NCI-H748 (cell line): ENCODE measurements around the gene CD1D.
A peak's percentile ranks its signal among the peaks of the same experiment; 100 is the strongest.
"Not testable (repeated sequence)": the region's sequence is repeated elsewhere in the genome, so short reads cannot be mapped to it uniquely, and the experiment has no call there.

Experiments
- DNase-seq: peaks from one replicate; lab custom pipeline; 2025; ENCODE audit not compliant: unreplicated experiment; lab: John Stamatoyannopoulos, UW

Gene CD1D

DNA sequence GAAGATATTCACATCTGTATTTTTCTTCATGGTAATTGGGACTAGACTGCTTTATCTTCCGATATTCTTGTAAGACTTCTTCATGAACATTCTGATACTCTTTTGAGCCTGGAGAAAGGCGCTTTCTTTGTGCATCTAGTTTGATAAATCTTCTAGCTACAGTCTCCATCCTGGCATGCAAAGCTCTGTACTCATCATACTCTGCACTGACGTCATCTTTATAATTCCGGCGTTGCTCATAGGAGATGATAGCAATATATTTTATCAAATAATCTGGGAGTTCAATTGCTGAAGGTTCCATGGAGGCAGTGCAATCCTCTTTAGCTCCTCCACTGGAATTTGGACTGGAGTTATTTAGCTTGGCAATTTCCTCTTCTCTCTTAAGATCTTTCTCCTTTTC lies 4.8 kb upstream of the CD1D start:
- not testable (repeated sequence) for DNase-seq

DNA sequence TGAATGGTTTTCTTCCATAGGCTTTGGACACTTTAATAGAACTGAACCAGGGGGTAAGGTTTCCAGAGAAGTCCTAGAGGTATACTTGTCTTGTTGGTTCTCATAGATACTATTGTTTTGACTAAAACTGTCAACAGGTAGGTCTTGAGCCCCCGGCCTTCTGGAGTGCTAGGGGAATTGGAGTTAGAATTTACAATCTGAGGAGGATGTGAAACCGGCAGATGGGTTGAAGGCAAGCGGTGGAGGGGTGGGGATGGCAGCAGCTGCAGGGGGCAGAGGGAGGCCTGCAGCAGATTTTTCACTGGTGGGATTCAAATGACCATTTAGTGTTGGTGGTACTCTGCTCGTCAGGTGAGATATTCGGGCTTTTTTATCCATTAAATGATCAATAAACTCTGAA lies 4.3 kb upstream of the CD1D start:
- DNase-seq: no peak

DNA sequence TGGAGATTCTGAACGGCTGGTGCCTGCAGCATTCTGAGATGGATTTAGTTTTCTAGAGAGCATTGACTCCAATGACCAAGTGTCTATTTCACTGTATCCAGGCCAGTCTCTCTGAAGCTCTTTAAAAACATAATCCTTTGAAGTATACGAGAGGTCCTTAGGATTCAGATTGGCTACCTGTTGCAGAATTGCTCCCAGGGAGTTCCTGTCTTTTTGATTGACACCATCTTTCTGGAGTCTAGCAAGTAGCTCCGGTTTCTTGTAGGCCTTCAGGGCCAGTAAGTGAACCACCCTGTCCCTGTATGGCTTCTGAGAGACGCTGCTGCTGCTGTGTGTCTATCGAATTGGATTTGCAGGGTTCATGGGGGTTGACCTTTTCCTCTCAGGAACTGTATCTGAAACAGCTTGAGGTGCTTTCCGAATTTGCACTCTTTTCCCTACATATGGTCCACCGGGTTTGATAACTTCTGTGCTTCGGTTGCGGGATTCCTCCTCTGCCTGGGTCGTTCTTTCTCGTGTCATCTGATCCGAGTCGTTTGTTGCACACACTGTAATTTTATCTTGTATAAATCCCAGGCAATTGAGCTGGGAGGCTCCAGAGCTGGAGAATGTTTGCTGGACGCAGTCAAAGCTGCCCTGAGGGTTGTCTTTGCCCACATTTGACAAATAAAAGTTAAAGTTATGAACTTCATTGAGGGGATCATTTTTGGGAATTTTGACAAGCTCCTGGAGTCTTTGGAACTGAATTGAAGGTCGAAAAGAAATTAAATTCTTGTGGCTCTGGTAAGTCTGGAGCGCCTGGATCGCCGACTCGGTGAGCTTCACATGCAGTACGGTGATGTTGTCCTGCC lies 3.6 kb upstream of the CD1D start:
- DNase-seq: not testable (repeated sequence)

- DNase-seq: peak; percentile 11
Observed at GRCh38 chr1:158177700-158178450, 2.8 kb upstream of the CD1D start.

DNA sequence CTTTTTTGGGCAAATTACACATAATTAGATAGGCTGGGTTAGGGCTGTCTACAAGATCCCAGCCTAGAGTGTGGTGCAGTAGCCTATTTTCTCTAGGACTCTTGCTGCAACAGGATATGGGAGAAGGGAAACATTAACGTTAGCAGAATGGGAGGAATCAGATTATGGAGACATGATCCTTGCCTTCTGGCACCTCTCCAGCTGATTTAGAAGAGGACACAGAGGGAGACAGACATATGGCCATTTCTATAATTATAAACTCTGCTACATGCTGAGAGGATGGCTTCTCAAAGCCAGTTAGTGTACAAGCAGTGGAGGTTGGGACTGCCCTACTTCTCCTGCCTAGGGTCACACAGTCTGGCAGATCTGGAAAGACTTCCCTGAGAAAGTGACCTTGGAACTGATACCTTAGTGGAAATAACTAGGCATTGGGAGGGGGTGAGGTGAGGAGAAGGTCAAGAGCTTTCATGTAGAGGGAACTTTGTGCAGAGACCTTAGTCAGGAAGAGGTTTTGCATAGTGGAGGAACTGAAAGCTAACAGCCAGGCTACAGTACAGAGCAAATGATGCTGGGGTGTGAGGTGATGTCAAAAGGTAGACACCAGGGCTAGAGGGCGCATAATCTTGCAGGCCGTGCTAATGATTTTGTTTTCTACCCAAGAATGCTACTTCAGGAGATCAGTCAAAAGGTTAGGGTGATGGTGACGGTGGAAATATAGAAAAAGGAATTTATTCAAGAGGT lies 1.2 kb upstream of the CD1D start:
- DNase-seq: no peak

GRCh38 chr1:158181577-158181922 lies 855 bp downstream of the CD1D start:
- DNase-seq: no peak

DNA sequence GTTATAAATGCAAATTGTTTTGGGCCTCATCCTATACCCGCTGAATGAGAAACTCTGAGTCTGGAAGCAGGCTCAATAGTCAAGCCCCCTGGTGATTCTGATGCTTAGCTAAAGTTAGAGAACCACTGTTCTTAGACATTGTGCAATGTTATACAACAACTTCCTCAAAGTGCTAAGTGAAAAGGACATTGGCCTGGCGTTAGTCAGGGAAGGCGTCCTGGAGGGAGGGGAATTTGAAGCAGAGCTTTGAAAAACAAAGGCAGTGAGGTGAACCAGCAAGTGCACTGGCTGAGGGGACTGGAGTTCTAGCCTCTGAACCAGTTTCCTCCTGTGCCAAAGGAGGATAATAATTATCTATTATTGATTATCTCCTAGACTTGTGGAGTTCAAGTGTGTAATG lies 5.1 kb downstream of the CD1D start:
- no peak for DNase-seq

DNA sequence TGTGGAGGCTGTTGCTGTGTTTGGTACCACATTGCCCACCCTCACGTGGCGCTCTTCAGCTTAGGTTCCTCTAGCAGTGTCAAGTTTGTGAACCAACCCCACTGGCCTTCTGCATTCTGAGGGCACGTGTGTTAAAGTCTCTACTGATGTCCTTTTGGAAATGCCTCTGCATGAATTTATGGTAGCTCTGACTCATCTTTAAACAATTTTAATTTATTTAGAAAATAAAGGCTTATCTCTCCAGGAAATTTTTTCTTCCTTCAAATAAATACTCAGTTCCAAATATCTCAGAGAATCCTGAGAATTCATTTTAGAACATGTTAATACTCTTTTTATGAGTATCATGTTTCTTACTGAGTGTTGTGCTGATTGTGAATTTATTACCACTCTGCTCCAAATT lies 5.5 kb downstream of the CD1D start:
- DNase-seq: no peak

- no peak for DNase-seq
Observed at GRCh38 chr1:158188611-158189010, 7.9 kb downstream of the CD1D start.

- no peak for DNase-seq
Observed at GRCh38 chr1:158189624-158190023, 8.9 kb downstream of the CD1D start.

DNA sequence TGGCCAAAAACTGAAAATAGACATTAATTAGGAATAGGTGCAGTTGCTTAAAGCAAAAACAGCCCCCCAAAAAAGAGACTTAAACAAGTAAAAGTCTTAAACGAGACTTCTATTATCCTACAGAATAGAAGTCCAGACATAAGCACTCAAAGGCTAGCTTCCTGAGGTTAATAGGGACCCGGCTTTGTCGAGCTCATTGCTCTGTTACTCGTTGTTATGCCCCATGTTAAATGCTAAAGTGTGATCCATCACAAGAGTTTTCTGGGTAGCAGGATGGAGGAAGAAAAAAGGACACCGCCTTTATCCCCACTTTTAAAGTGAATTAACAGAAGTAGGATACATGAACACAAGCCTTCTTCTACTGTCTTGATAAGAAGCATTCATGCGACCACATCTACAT lies 10.6 kb downstream of the CD1D start:
- DNase-seq: no peak

DNA sequence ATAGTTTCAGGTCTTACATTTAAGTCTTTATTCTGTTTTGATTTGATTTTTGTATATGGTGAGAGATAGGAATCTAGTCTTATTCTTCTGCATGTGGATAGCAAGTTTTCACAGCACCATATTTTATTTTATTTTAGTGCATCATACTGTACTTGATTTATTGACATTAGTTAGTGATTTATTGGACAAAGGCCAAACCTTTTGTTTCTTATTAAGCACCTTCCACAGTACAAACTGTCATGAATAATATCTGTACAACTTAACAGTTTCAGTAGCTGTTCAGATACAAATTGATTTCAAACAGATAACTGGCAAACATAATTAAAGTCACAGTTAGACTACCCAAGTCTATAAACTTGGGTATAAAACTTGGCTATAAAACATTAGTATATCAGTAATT lies 15.8 kb downstream of the CD1D start:
- DNase-seq: no peak

DNA sequence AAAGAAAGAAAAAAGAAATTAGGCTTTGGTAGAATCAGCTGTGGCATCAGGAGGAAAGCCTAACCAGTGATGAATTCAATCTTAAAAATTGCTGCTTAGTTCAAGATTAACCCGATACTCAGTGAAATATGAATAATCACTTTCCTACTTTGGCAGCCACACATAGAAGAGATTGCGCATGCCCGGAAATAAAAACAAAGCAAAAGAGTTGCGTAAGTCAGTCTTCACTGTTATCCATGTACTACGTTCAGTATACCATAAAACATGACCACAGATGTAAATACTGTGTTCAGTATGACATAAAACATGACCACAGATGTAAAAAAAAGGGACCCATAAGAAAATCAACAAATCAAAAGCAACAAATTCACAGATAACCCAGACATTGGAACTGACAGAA lies 19.2 kb downstream of the CD1D start:
- no peak for DNase-seq

GRCh38 chr1:158200527-158200926 lies 19.8 kb downstream of the CD1D start:
- DNase-seq: no peak

- peak; percentile 44 for DNase-seq
Observed at GRCh38 chr1:158203693-158204457, 23.2 kb downstream of the CD1D start.

DNA sequence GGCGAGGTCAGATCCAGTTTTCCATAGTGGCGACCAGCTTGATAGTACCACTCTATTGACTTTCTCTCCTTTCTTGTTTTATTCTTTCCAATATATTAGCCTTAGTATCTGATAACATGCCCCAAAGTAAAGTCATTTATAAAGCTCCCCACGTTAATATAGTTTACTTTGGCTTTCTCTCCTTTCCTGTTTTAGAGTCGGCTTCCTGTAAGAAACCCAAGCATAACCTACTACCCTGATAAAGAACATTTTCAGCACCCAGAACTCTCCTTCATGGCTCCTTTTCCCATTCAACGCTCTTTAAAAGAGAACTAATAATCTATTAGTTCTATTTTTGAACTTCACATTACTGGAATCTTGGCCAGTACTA lies 23.7 kb downstream of the CD1D start:
- DNase-seq: no peak

DNA sequence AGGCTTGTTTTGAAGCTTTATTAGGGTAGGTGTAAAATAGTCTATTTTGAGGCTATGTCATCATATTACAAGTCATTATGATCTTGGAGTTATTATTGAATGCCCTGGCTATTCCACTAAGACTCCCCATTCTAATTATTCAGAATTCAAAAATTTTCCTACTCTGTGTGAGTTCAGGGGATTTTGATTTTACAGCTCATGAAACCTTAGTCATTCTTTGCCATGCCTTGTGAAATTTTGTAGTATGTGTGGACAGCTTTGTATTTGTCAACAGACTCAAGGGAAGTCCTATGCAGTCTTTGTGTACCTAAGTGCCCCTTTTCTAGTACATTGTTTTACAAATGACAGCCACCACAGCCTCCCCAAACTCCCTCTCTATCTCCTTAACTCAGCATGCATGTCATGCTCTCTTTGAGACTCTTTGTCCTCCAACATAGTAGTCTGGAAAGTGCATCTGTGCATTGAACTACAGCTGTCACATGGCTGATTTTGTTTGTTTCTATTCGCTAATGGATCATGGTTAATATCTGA lies 28.0 kb downstream of the CD1D start:
- no peak for DNase-seq

DNA sequence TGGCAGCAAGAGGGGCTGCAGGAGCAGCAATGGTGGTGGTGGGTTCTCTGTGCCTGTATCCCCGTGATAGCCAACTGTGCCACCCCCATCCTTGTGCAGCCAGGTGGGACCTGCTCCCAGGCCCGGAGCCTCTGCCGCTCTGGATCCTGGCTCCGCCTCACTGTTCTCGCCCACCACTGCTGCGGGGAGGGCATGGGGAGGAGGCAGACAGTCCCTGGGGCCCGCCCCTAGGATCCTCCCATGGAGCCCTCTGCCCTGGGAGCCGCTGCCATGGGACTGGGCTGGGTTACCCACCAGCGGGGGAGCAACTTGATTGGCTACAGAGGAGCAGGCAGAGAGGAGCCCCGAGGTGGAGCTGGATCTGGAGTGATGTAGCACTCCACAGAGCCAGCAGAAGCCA lies 31.6 kb downstream of the CD1D start:
- DNase-seq: no peak

DNA sequence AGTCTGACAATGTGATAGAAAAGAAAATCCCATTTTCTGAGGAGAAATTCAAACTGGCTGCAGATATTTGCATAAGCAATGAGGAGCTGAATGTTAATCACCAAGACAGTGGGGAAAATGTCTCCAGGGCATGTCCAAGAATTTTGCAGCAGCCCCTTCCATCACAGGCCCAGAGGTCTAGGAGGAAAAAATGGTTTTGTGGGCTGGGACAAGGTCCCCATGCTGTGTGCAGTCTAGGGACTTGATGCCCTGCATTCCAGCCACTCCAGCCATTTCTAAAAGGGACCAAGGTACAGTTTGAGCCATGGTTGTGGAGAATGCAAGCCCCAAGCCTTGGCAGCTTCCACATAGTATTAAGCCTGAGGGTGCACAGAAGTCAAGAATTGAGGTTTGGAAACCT lies 42.8 kb downstream of the CD1D start:
- DNase-seq: not testable (repeated sequence)

- DNase-seq: no peak
Observed at GRCh38 chr1:158227904-158228623, 47.4 kb downstream of the CD1D start.
